Coronary artery (tissue), 2 donors: ENCODE data around the gene HTR2B.

Experiments
- DNase-seq: peaks from one replicate; pipeline ENCODE4 v3.0.0-alpha.2; 2017; ENCODE audit warnings: low spot score
- H3K27ac ChIP-seq, 2 donors: fragments of 200-600 bp; sonication (generic); one replicate each; pipeline ENCODE4 v1.5.1; 2016 to 2019
- H3K4me3 ChIP-seq: fragments of 200-600 bp; sonication (generic); 2 replicates; pipeline ENCODE4 v1.5.1; 2016; ENCODE audit warnings: mild to moderate bottlenecking, moderate library complexity
- TF ChIP-seq, protein P1 (sequence below): fragments of 200-600 bp; sonication (generic); IDR thresholded peaks from one replicate; pipeline ENCODE4 v1.5.1; 2019; ENCODE audit warnings: antibody characterized with exemption

The HTR2B gene

DNA sequence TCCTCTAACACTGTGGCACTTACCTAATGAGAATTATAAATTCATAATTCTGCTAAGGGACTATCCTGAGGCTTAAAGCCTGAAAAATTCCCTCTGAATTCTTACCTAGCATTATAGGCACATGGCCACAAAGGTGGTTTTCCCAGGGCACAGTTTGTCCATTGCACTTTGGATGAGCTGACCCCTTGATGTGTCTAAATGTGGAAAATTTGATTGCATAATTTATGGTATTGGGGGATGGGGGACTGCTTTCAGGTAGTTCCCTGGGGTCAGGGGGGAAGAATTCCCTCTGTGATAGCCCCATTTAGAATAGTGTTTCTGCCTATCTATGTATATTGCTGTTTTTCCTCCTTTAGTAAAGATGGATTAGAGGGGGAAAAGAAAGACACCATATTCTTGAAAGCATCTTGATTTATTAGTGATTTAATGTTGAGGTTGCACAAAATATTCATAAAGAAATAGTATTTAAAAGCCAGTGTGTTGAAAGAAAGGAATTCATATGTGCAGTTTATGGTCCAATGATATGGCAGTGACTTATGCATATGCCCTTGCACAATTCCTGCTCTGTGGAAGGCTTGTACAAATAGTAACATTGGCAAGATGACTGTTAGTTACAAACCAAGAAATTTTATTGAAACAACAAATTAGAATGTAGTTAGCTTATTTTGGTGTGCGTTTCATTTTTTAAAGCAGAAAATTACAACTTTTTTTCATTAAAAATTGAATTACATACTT, 8.7 kb upstream of the HTR2B start:
- TF ChIP-seq, protein P1, sequence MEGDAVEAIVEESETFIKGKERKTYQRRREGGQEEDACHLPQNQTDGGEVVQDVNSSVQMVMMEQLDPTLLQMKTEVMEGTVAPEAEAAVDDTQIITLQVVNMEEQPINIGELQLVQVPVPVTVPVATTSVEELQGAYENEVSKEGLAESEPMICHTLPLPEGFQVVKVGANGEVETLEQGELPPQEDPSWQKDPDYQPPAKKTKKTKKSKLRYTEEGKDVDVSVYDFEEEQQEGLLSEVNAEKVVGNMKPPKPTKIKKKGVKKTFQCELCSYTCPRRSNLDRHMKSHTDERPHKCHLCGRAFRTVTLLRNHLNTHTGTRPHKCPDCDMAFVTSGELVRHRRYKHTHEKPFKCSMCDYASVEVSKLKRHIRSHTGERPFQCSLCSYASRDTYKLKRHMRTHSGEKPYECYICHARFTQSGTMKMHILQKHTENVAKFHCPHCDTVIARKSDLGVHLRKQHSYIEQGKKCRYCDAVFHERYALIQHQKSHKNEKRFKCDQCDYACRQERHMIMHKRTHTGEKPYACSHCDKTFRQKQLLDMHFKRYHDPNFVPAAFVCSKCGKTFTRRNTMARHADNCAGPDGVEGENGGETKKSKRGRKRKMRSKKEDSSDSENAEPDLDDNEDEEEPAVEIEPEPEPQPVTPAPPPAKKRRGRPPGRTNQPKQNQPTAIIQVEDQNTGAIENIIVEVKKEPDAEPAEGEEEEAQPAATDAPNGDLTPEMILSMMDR: no peak
- no peak for DNase-seq
- Histone ChIP-seq H3K4me3 (no peak overlapping the region), H3K27ac (no peak overlapping the region)

DNA sequence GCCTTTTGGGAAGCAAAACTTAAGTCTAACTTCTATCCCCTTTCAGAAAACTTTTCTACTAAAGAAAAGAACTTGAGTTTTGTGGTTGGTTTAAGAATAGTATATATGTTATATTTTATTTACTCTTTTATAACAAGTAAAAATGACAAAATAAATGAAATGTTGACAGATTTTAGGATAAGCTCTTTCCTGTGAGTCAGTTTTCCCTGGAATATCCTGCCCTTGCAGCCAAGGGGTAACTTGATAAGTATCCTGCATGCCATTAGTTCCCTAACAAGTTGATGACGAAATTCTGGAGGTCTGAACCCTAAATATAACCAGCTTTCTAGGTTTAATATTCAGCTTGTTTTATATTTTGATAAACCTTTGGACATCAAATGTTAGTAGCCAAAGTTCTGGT, 7.3 kb upstream of the HTR2B start:
- Histone ChIP-seq H3K4me3 (no peak overlapping the region), H3K27ac (no peak overlapping the region)
- DNase-seq: no peak
- TF ChIP-seq, protein P1: no peak

DNA sequence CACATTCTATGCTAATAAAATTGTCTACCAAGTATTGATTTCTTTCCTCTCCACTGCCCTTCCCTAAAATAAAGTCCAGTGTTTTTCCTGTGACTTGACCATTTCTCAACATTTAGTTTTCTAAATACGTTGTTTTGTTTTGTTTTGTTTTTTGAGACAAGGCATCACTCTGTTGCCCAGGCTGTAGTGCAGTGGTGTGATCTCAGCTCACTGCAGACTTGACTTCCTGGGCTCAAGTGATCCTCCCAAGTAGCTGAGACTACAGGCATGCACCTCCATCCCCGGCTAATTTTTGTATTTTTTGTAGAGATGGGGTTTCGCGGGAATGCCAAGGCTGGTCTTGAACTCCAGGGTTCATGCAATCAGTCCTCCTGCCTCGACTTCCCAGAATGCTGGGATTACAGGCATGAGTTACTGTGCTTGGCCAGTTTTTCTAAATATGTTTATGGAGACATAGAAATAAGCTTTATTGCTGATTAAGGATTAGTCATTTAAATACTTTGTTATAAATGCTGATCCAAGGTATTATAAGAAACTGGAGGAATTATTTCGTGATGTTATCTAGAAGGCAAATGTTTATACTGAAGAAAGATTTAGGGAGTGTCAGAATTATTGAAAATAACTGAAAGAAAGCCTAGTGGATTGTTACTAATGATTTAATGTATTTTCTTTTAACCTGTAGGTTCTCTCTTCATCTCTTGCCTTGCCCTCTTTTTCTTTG, 5.7 kb upstream of the HTR2B start:
- DNase-seq: no peak
- no peak overlapping the region for H3K4me3 ChIP-seq
- TF ChIP-seq, protein P1: no peak
- no peak overlapping the region for H3K27ac ChIP-seq

DNA sequence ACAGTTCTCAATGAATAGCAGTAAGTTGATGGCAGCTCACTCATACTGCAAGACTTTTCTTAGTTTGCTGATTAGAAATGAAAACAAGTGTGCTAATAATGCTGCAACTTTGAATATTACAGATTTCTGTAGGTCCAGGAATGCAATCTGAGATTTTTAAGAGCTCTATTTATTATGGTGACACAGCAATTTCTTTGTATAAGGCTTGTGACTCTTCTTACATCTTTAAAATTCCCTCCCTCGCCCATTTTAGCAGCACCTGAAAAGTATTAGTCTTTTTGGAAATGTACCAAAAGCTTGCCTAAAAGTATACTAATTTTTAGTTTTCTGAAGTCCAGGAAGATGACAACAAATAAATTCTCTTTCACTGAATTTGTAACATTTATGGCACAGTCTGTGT, 4.4 kb upstream of the HTR2B start:
- Histone ChIP-seq H3K4me3 (no peak overlapping the region), H3K27ac (no peak overlapping the region)
- DNase-seq: no peak
- TF ChIP-seq, protein P1: no peak

DNA sequence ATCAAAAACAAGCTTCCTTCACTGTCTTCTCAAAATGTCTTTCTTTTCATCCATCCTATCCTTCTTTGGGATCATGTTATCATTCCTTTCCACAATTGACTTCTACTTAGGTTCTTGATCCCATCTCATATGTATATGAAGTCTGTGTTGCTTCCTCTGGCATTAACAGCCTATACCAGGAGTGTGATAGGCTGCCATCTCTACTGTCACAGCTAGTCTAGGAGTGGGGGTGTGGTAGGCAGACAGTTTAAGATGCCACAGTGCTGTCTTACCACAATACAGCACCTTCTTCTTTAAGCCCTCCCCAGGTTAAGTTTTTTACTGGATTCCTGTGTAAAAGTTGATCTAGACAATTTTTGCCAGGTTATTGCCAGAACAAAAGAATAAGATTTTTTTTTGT, 3.7 kb upstream of the HTR2B start:
- TF ChIP-seq, protein P1: no peak
- no peak for DNase-seq
- Histone ChIP-seq H3K4me3 (no peak overlapping the region), H3K27ac (no peak overlapping the region)

DNA sequence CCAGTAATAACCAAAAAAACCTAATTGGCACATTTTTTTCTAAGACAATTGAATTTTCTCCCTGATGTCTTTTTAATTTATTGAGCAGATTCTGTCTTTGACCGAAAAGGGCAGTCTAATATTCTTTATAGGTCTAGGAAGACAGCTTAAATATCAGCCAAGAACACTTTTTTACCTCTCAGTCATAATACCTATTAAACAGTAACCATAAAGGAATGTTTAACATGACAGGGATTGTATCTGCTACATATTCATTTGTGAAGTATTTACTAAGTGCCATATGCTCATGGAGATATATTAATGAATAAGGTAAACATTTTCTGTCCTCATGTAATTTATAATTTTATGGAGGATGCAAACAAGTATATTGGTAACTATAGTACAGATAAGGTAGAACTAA, 3.1 kb upstream of the HTR2B start:
- no peak overlapping the region for H3K4me3 ChIP-seq
- H3K27ac ChIP-seq: no peak overlapping the region
- TF ChIP-seq, protein P1: no peak
- DNase-seq: no peak

DNA sequence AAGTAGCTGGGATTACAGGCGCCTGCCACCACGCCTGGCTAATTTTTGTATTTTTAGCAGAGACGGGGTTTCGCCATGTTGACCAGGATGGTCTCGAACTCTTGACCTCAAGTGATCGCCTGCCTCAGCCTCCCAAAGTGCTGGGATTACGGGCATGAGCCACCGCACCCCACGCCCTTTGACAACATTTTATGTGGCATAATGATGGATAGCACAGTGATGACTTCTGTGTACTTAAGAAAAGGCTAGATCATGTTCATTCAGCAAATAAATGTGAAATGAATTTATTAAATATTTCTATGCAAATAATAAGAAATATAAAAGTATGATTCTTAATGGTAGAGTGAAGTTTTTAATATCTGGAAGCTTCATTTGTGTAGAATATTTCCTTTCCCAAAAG, 2.6 kb upstream of the HTR2B start:
- no peak overlapping the region for H3K4me3 ChIP-seq
- no peak overlapping the region for H3K27ac ChIP-seq
- TF ChIP-seq, protein P1: no peak
- DNase-seq: no peak
